Sigmoid colon (tissue), 7 donors: ENCODE results near the gene FAM174B. TPM values are rescaled to one million over a fixed set of nuclear protein-coding genes. Genes with fewer than 3 reads are reported as not detected.
A peak's percentile ranks its signal among the peaks of the same experiment; 100 is the strongest.

Experiments used
- DNase-seq: peaks from one replicate; pipeline ENCODE4 v3.0.0-alpha.2; 2019
- H3K27ac ChIP-seq, 4 donors: fragments of 200-600 bp; sonication (generic); one replicate each; pipeline ENCODE4 v1.5.1; 2016 to 2019; ENCODE audit warnings: mild to moderate bottlenecking in 1 of 4
- H3K27me3 ChIP-seq, 3 donors: fragments of 200-600 bp; sonication (generic); one replicate each; pipeline ENCODE4 v1.5.1; 2019; ENCODE audit warnings: mild to moderate bottlenecking in 1 of 3
- H3K36me3 ChIP-seq, 4 donors: fragments of 200-600 bp; sonication (generic); one replicate each; pipeline ENCODE4 v1.5.1; 2016 to 2019
- H3K4me1 ChIP-seq, 4 donors: fragments of 200-600 bp; sonication (generic); one replicate each; pipeline ENCODE4 v1.5.1; 2017 to 2019
- H3K4me3 ChIP-seq, 4 donors: fragments of 200-600 bp; sonication (generic); one replicate each; pipeline ENCODE4 v1.5.1; 2017 to 2019; ENCODE audit warnings: mild to moderate bottlenecking in 2 of 4, moderate library complexity in 1 of 4
- H3K9me3 ChIP-seq, 4 donors: fragments of 200-600 bp in 3 of 4; sonication (generic) in 3 of 4; one replicate each; pipeline versions ENCODE4 v1.5.1 to v1.6.1; 2013 to 2019
- CTCF ChIP-seq, 4 experiments: fragments of 450-650 bp in 3 of 4; fragments of 200-600 bp in 1 of 4; IDR thresholded peaks; one replicate each; pipeline ENCODE4 v1.5.1; 2016 to 2019; ENCODE audit warnings: antibody characterized with exemption in 4 of 4, mild to moderate bottlenecking in 3 of 4, moderate library complexity in 2 of 4
- EP300 ChIP-seq, 4 donors: sonication (generic); formaldehyde crosslinking; IDR thresholded peaks; one replicate each; pipeline ENCODE4 v1.6.1; 2017; ENCODE audit warnings: antibody characterized with exemption in 4 of 4
- POLR2A ChIP-seq, 2 donors: fragments of 450-650 bp; IDR thresholded peaks; one replicate each; pipeline ENCODE4 v1.6.1; 2016; ENCODE audit warnings: antibody characterized with exemption in 2 of 2, mild to moderate bottlenecking in 2 of 2, moderate library complexity in 2 of 2
- POLR2AphosphoS5 ChIP-seq, 4 donors: sonication (generic); formaldehyde crosslinking; IDR thresholded peaks; one replicate each; pipeline ENCODE4 v1.6.1; 2017; ENCODE audit warnings: antibody characterized with exemption in 4 of 4
- WGBS, 2 donors: extraction: QIAGEN DNeasy Blood & Tissue Kit; methylation state at CpG; one replicate each; pipeline ENCODE4 v1.1.7; 2013; 5-methylcytosine and 5-hydroxymethylcytosine counted together
- intact Hi-C: fragments of 100-400 bp; cut with DNase I; formaldehyde crosslinking; loops from one replicate; pipeline ENCODE4 v1.15.1; 2023
- polyA plus RNA-seq, 3 donors: library from polyadenylated mRNA; stranded (reverse); fragments of 200-250 nt; gene quantifications; one replicate each; pipeline ENCODE4 v1.2.3, GENCODE V29; 2013
- total RNA-seq, 4 donors: library from RNA; depleted of rRNA; stranded (reverse); fragments of >200 nt; gene quantifications; one replicate each; pipeline ENCODE4 v1.1.0, GENCODE V29; 2016
- donor health status: healthy with polysubstance abuse.
- donor health status: Bipolar disorder and iron deficiency.
- donor health status: healthy.

Gene FAM174B
- total and polyA plus RNA-seq, 7 donors = 5.3 to 38.9 (median 8.1) TPM

- peak overlapping the region; percentile 47 to 77 (median 70) for H3K27ac ChIP-seq
- TF ChIP-seq CTCF (IDR thresholded peaks at IDR 0.05) (no peak), POLR2AphosphoS5 (IDR thresholded peaks at IDR 0.05) (peak; percentile 59 to 83 (median 78))
- no peaks in the 10 kb centered on the region for H3K36me3 ChIP-seq
- no peaks in the 10 kb centered on the region for H3K9me3 ChIP-seq
- H3K4me1 ChIP-seq = peaks cover 0 to 53% (median 41%) of the 10 kb centered on the region in 4 donors
- DNase-seq = peak; percentile 94
- no peaks in the 10 kb centered on the region for H3K27me3 ChIP-seq
- no peak overlapping the region for H3K4me3 ChIP-seq
- intact Hi-C loops = loop anchor here (5.0 kb wide), 3 partner anchors 64 to 96 kb away; no protein-coding TSS in a partner anchor
- 32 to 72% methylated on average over 22 of the region's 22 CpGs for WGBS, 2 donors
These were observed 37.7 kb downstream of the FAM174B start for GRCh38 chr15:92617549-92618520.

GRCh38 chr15:92616621-92617548 is 38.7 kb downstream of the FAM174B start:
- no peaks in the 10 kb centered on the region for H3K27me3 ChIP-seq
- WGBS, 2 donors = 81 to 88% methylated on average over 25 of the region's 25 CpGs
- H3K36me3 ChIP-seq = no peaks in the 10 kb centered on the region
- intact Hi-C loops = loop anchor here (5.0 kb wide), 3 partner anchors 65 to 95 kb away; no protein-coding TSS in a partner anchor
- H3K9me3 ChIP-seq = no peaks in the 10 kb centered on the region
- peaks cover 0 to 58% (median 43%) of the 10 kb centered on the region in 4 donors for H3K4me1 ChIP-seq
- peak in 1 of 4 donors; percentile 14 for TF ChIP-seq POLR2AphosphoS5 (IDR thresholded peaks at IDR 0.05)
- no peak for TF ChIP-seq CTCF (IDR thresholded peaks at IDR 0.05)
- H3K4me3 ChIP-seq = no peak overlapping the region
- peak; percentile 72 for DNase-seq
- H3K27ac ChIP-seq = peak overlapping the region; percentile 47 to 77 (median 70)

- Histone ChIP-seq H3K4me3 (no peak overlapping the region), H3K9me3 (no peaks in the 10 kb centered on the region), H3K27me3 (no peaks in the 10 kb centered on the region), H3K27ac (no peak overlapping the region), H3K4me1 (peaks cover 0 to 46% (median 37%) of the 10 kb centered on the region in 4 donors), H3K36me3 (no peaks in the 10 kb centered on the region)
- intact Hi-C loops = loop anchor here (5.0 kb wide), 3 partner anchors 67 to 97 kb away; no protein-coding TSS in a partner anchor
- 84 to 94% methylated on average over 18 of the region's 18 CpGs for WGBS, 2 donors
- TF ChIP-seq POLR2A (IDR thresholded peaks at IDR 0.05) = no peak
- no peak for TF ChIP-seq EP300 (IDR thresholded peaks at IDR 0.05)
- TF ChIP-seq CTCF (IDR thresholded peaks at IDR 0.05) = no peak
- no peak for TF ChIP-seq POLR2AphosphoS5 (IDR thresholded peaks at IDR 0.05)
- peak; percentile 58 for DNase-seq
These were observed 40.5 kb downstream of the FAM174B start for GRCh38 chr15:92614791-92615785.

GRCh38 chr15:92614301-92614700 is 41.3 kb downstream of the FAM174B start:
- TF ChIP-seq CTCF (IDR thresholded peaks at IDR 0.05) (no peak), POLR2A (IDR thresholded peaks at IDR 0.05) (no peak), EP300 (IDR thresholded peaks at IDR 0.05) (no peak), POLR2AphosphoS5 (IDR thresholded peaks at IDR 0.05) (no peak)
- Histone ChIP-seq H3K27ac (no peak overlapping the region), H3K4me3 (no peak overlapping the region), H3K4me1 (peaks cover 0 to 39% (median 30%) of the 10 kb centered on the region in 4 donors), H3K36me3 (no peaks in the 10 kb centered on the region), H3K9me3 (no peaks in the 10 kb centered on the region), H3K27me3 (no peaks in the 10 kb centered on the region)
- peak; percentile 28 for DNase-seq
- intact Hi-C loops = no loop called here
- 79 to 87% methylated on average over 4 of the region's 4 CpGs for WGBS, 2 donors
